ENCODE data around the gene GRID1. TPM values are rescaled to one million over a fixed set of nuclear protein-coding genes. Genes with fewer than 3 reads are reported as not detected.

Gene GRID1
- total RNA-seq, 4 donors from 2014 or later: 0.03 to 2.7 (median 0.49) TPM

DNA sequence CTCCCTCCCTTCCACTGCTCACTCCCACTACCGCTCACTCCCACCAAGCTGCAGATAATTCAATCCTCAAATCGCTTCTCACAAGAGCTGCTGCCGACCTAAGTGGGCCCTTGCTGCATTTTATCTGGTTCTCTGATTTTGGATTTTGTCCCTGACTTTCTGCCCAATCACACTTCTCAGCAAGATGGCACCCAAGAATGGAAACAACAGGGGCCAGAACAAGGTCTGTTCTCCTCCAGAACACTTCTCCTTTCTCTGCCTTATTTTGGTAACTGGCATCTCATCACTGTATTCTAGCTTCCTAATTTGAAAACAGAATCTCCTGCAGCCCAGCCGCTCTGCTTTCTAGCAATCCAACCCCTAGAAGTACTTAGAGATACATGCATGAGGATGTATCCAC is 172.8 kb downstream of the GRID1 start:
- no peak overlapping the region for H3K27ac ChIP-seq
- no peak for TF ChIP-seq POLR2A (IDR thresholded peaks at IDR 0.05)
- TF ChIP-seq CTCF (IDR thresholded peaks at IDR 0.05): no peak
- no peaks in the 10 kb centered on the region for H3K4me1 ChIP-seq
- no peaks in the 10 kb centered on the region for H3K27me3 ChIP-seq
- H3K36me3 ChIP-seq: no peaks in the 10 kb centered on the region
- no peak for DNase-seq
- no peaks in the 10 kb centered on the region for H3K9me3 ChIP-seq
- intact Hi-C loops (cut with DNase I): no loop called here
- WGBS, 2 donors: 66 to 79% methylated on average over 4 of the region's 4 CpGs
- H3K4me3 ChIP-seq: no peak overlapping the region

DNA sequence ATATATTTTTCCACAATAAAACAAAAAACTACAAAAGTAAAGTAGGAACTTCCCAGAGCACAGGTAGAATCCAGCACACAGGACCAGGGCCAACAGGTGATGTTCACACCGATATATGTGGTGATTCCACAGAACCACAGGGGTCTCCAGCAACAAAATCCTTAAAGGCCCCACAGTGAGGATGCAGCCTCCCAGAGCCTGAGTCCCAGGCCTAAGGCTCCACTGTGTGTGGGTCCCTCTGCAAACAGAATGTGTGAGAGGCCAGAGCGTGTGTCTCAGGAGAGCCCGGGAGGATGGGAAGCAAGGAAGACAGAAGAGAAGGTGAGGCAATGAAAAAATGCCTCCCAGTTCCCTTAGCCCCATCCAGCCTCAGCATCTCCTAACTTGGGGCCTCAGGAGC is 173.9 kb downstream of the GRID1 start:
- intact Hi-C loops (cut with DNase I): no loop called here
- Histone ChIP-seq H3K27me3 (no peaks in the 10 kb centered on the region), H3K4me1 (no peaks in the 10 kb centered on the region), H3K9me3 (no peaks in the 10 kb centered on the region), H3K4me3 (no peak overlapping the region), H3K27ac (no peak overlapping the region), H3K36me3 (no peaks in the 10 kb centered on the region)
- WGBS, 2 donors: 84 to 91% methylated on average over 2 to 3 of the region's 3 CpGs
- TF ChIP-seq POLR2A (IDR thresholded peaks at IDR 0.05) (no peak), CTCF (IDR thresholded peaks at IDR 0.05) (no peak)
- no peak for DNase-seq

GRCh38 chr10:86192147-86192546 is 174.4 kb downstream of the GRID1 start:
- 81 to 88% methylated on average over 5 to 6 of the region's 6 CpGs for WGBS, 2 donors
- Histone ChIP-seq H3K36me3 (no peaks in the 10 kb centered on the region), H3K27ac (no peak overlapping the region), H3K4me1 (no peaks in the 10 kb centered on the region), H3K27me3 (no peaks in the 10 kb centered on the region), H3K4me3 (no peak overlapping the region), H3K9me3 (no peaks in the 10 kb centered on the region)
- intact Hi-C loops (cut with DNase I): no loop called here
- no peak for TF ChIP-seq CTCF (IDR thresholded peaks at IDR 0.05)
- no peak for TF ChIP-seq POLR2A (IDR thresholded peaks at IDR 0.05)
- no peak for DNase-seq

DNA sequence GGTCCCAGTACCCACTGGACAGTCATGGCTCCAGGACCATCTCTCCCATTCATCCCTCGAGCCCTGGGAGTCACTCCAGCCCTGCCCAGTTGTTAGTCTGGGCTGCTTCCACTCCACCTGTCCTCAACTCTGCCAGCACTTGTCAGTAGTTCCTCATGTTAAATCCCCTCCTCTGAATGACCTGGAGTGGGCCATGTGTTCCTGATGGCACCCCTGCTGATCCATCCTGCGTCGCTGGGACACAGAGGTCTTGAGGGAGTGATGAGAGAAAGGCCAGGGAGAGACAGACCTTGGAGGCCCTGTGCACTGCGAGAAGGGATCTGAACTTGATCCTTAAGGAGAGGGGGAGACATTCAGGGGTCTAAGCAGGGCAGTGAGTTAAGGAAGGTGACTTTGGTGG is 174.9 kb downstream of the GRID1 start:
- intact Hi-C loops (cut with DNase I): no loop called here
- H3K36me3 ChIP-seq: no peaks in the 10 kb centered on the region
- H3K4me1 ChIP-seq: no peaks in the 10 kb centered on the region
- no peak for DNase-seq
- WGBS, 2 donors: 60 to 77% methylated on average over 2 of the region's 4 CpGs
- H3K27ac ChIP-seq: no peak overlapping the region
- no peaks in the 10 kb centered on the region for H3K9me3 ChIP-seq
- no peaks in the 10 kb centered on the region for H3K27me3 ChIP-seq
- TF ChIP-seq POLR2A (IDR thresholded peaks at IDR 0.05) (no peak), CTCF (IDR thresholded peaks at IDR 0.05) (no peak)
- no peak overlapping the region for H3K4me3 ChIP-seq

DNA sequence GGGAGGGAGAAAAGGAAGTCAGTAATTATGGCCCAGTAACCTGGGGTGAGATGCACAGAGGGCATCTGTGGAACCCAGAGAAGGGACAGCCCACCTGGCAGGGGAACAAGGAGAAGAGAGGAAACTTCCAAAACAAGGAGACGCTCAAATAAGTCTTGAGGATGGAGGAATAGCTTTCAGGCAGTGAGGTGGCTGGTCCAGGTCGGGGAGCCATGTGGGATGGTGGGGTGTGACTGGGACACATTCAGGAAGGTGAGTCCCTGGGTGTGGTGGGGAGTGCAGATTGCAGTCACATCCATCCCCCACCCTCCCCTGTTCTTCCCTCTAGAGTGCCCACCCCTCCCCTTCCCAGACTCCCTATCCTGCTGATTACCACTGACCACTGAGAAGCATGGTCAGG is 175.4 kb downstream of the GRID1 start:
- no peak for DNase-seq
- Histone ChIP-seq H3K27me3 (no peaks in the 10 kb centered on the region), H3K36me3 (no peaks in the 10 kb centered on the region), H3K9me3 (no peaks in the 10 kb centered on the region), H3K27ac (no peak overlapping the region), H3K4me3 (no peak overlapping the region), H3K4me1 (no peaks in the 10 kb centered on the region)
- WGBS, 2 donors: 59 to 63% methylated on average over 2 of the region's 2 CpGs
- TF ChIP-seq POLR2A (IDR thresholded peaks at IDR 0.05) (no peak), CTCF (IDR thresholded peaks at IDR 0.05) (no peak)
- intact Hi-C loops (cut with DNase I): no loop called here

Measured in esophagus squamous epithelium (tissue), 5 donors.